22Rv1 (cell line): Measurements from ENCODE around the gene ZNF318.

Experiments
- CTCF ChIP-seq: fragments of 450-650 bp; IDR thresholded peaks from 2 replicates; pipeline ENCODE4 v1.5.1; 2017; ENCODE audit warnings: mild to moderate bottlenecking
- ZFX ChIP-seq: fragments of 450-650 bp; IDR thresholded peaks from 2 replicates; pipeline ENCODE4 v1.6.1; 2017; ENCODE audit warnings: antibody characterized with exemption, borderline replicate concordance

DNA sequence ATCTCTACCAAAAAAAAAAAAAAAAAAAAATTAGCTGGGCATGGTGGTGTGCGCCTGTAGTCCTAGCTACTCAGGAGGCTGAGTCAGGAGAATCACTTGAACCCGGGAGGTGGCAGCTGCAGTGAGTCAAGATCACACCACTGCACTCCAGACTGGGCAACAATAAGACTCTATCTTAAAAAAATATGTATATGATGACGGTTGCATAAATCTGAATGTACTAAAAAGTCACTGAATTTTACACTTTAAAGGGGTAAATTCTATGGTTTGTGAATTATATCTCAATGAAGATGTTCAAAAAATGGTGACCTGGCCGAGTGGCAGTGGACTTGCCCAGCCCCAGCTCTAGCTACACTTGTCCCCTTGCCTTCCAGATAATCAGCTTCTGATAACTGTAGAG lies 47.5 kb upstream of the ZNF318 start:
- TF ChIP-seq CTCF (no peak), ZFX (no peak)
